B cell (primary cell): ENCODE measurements around the gene GAD2. TPM values are rescaled to one million over a fixed set of nuclear protein-coding genes. Genes with fewer than 3 reads are reported as not detected.

Experiments used
- ATAC-seq: fragments of 200-7000 bp; cut with Tn5 transposase; one replicate; pipeline ENCODE4 v1.10.0; 2021; ENCODE audit warnings: low read depth, mild to moderate bottlenecking, moderate number of reproducible peaks, moderate library complexity
- CTCF ChIA-PET: fragments of 350-600 bp; sonication (Branson Sonifier 250); formaldehyde crosslinking; loops from one replicate; lab custom pipeline; 2021; ENCODE audit warnings: antibody characterized with exemption, inconsistent platforms; lab: Charles Lee
- POLR2A ChIA-PET: fragments of 350-600 bp; sonication (Branson Sonifier 250); formaldehyde crosslinking; loops from one replicate; lab custom pipeline; 2021; ENCODE audit warnings: antibody characterized with exemption; lab: Charles Lee
- DNase-seq: peaks from one replicate; pipeline ENCODE4 v3.0.0; 2013
- H2AFZ ChIP-seq: 2 replicates; pipeline ENCODE4 v1.6.1; 2012; ENCODE audit warnings: mild to moderate bottlenecking, low read depth, low read length; ENCODE audit not compliant: insufficient read depth, poor library complexity, severe bottlenecking
- H3K27ac ChIP-seq, 2 donors: 1 replicate in 1 of 2; 2 replicates in 1 of 2; pipeline ENCODE4 v1.5.1; 2012 to 2013; ENCODE audit warnings: low read length in 2 of 2, mild to moderate bottlenecking in 2 of 2, moderate library complexity in 1 of 2
- H3K27me3 ChIP-seq, 4 experiments: fragments of 200-600 bp in 1 of 4; sonication (generic) in 1 of 4; replicated peaks in 1 of 4; 1 replicate in 2 of 4; 2 replicates in 2 of 4; pipeline versions ENCODE4 v1.6.1 to v1.7.0; 2013 to 2016; ENCODE audit warnings: low read length in 3 of 4, mild to moderate bottlenecking in 2 of 4, mixed read lengths in 1 of 4, moderate library complexity in 1 of 4; ENCODE audit not compliant: insufficient read depth in 4 of 4, control insufficient read depth in 3 of 4; ENCODE audit errors: control extremely low read depth in 1 of 4
- H3K36me3 ChIP-seq, 2 experiments: replicated peaks in 1 of 2; 1 replicate in 1 of 2; 2 replicates in 1 of 2; pipeline versions ENCODE4 v1.6.1 to v1.7.1; 2013; ENCODE audit warnings: low read length in 1 of 2; ENCODE audit not compliant: insufficient read depth in 2 of 2, control insufficient read depth in 1 of 2; ENCODE audit errors: control extremely low read depth in 1 of 2, extremely low read depth in 1 of 2
- H3K4me1 ChIP-seq, 2 donors: fragments of 200-600 bp in 1 of 2; sonication (generic) in 1 of 2; 1 replicate in 1 of 2; 2 replicates in 1 of 2; pipeline versions ENCODE4 v1.5.1 to v1.6.1; 2013 to 2017; ENCODE audit warnings: low read length in 2 of 2; ENCODE audit not compliant: control insufficient read depth in 2 of 2, insufficient read depth in 2 of 2
- H3K4me2 ChIP-seq: replicated peaks from 2 replicates; pipeline ENCODE3; 2012; ENCODE audit warnings: mild to moderate bottlenecking, low read depth, low read length; ENCODE audit not compliant: poor library complexity, severe bottlenecking
- H3K4me3 ChIP-seq, 5 experiments: fragments of 200-600 bp in 1 of 5; sonication (generic) in 1 of 5; 1 replicate in 3 of 5; 2 replicates in 2 of 5; pipeline versions ENCODE4 v1.5.1 to v1.7.0; 2011 to 2016; ENCODE audit warnings: low read length in 4 of 5, mild to moderate bottlenecking in 4 of 5, low read depth in 2 of 5, control low read depth in 1 of 5, moderate library complexity in 1 of 5; ENCODE audit not compliant: insufficient read depth in 1 of 5; ENCODE audit errors: control extremely low read depth in 1 of 5, extremely low read depth in 1 of 5
- H3K79me2 ChIP-seq: fragments of 200-600 bp; sonication (generic); one replicate; pipeline ENCODE4 v1.6.0; 2016; ENCODE audit warnings: low read length; ENCODE audit not compliant: control insufficient read depth, insufficient read depth
- H3K9ac ChIP-seq: fragments of 200-600 bp; sonication (generic); 2 replicates; pipeline ENCODE4 v1.6.1; 2017; ENCODE audit warnings: mild to moderate bottlenecking, low read length, moderate library complexity
- H3K9me3 ChIP-seq, 3 donors: one replicate each; pipeline versions ENCODE4 v1.6.1 to v1.7.1; 2013; ENCODE audit warnings: low read length in 2 of 3; ENCODE audit not compliant: control insufficient read depth in 2 of 3, insufficient read depth in 1 of 3; ENCODE audit errors: control extremely low read depth in 1 of 3
- H4K20me1 ChIP-seq: 2 replicates; pipeline ENCODE4 v1.6.0; 2012; ENCODE audit warnings: mild to moderate bottlenecking, low read length; ENCODE audit not compliant: insufficient read depth, control insufficient read depth, poor library complexity, severe bottlenecking
- H3K27ac Mint-ChIP-seq: one replicate; pipeline ENCODE4 v1.8.0; 2021; ENCODE audit warnings: mixed read lengths
- H3K27me3 Mint-ChIP-seq: one replicate; pipeline ENCODE4 v1.8.0; 2021; ENCODE audit warnings: mixed read lengths
- H3K4me1 Mint-ChIP-seq: one replicate; pipeline ENCODE4 v1.8.0; 2021; ENCODE audit warnings: mixed read lengths
- H3K4me3 Mint-ChIP-seq: one replicate; pipeline ENCODE4 v1.8.0; 2021; ENCODE audit warnings: mixed read lengths
- H3K9me3 Mint-ChIP-seq: one replicate; pipeline ENCODE4 v1.8.0; 2022; ENCODE audit warnings: mixed read lengths; ENCODE audit not compliant: insufficient read depth
- EZH2 ChIP-seq: IDR thresholded peaks from 2 replicates; pipeline ENCODE4 v1.6.1; 2012; ENCODE audit warnings: borderline replicate concordance, low read depth, mild to moderate bottlenecking, moderate library complexity, low read length; ENCODE audit not compliant: insufficient read depth, poor library complexity, severe bottlenecking
- WGBS: methylation state at CpG from one replicate; pipeline ENCODE4 v1.1.5; 2013; ENCODE audit warnings: missing lambda C conversion rate; ENCODE audit not compliant: insufficient coverage; 5-methylcytosine and 5-hydroxymethylcytosine counted together
- intact Hi-C: fragments of 100-400 bp; cut with micrococcal nuclease; formaldehyde crosslinking; loops from one replicate; pipeline ENCODE4 v1.10.0; 2022
- polyA plus RNA-seq: library from polyadenylated mRNA; depleted of rRNA; stranded (reverse); fragments of >200 nt; gene quantifications from 2 replicates; pipeline ENCODE4 v1.2.3, GENCODE V29; 2012
- total RNA-seq, 2 donors: library from RNA; stranded (reverse); fragments of 120-200 nt in 1 of 2; gene quantifications; 1 replicate in 1 of 2; 2 replicates in 1 of 2; pipeline versions ENCODE4 v1.2.3 to v1.2.4, GENCODE V29; 2013 to 2022
- TF ChIP-seq, protein P1 (sequence below): fragments of 200-600 bp; IDR thresholded peaks from one replicate; pipeline ENCODE4 v1.8.0; 2022; ENCODE audit warnings: antibody characterized with exemption, mild to moderate bottlenecking

Gene GAD2
- total and polyA plus RNA-seq, 2 donors (not counting 1 experiment from before 2014, with no cell fraction given), result not detected

DNA sequence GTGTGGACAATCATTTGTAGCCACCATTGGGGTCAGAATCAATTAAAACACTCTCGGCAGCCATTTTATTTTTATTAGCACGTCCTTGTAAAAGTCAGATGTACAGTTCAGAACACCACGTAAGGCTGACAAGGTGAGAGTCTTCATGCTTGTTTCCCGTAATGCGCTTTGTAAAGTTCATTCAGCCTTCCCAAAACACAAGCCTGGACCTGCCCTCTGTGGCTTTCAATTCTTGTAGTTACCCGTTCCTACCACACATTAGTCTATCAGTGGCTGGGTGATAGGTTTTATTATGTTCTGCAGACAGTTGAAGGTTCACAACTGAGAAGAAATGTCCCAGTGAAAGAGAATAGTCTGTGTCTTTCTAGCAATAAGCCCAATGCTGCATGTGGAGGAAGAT lies 35.4 kb downstream of the GAD2 start:
- H3K4me1 Mint-ChIP-seq, result no peaks in the 10 kb centered on the region
- Histone ChIP-seq H3K9me3 (no peaks in the 10 kb centered on the region), H3K27me3 (no peaks in the 10 kb centered on the region), H3K79me2 (no peaks in the 10 kb centered on the region), H3K27ac (no peak overlapping the region), H3K4me2 (no peak overlapping the region), H3K4me1 (no peaks in the 10 kb centered on the region), H3K9ac (no peak overlapping the region), H2AFZ (no peak overlapping the region), H3K4me3 (no peak overlapping the region), H3K36me3 (no peaks in the 10 kb centered on the region), H4K20me1 (no peaks in the 10 kb centered on the region)
- no peaks in the 10 kb centered on the region for H3K9me3 Mint-ChIP-seq
- no peak overlapping the region for H3K4me3 Mint-ChIP-seq
- no peak for DNase-seq
- CTCF ChIA-PET, result no interaction called here
- no peak overlapping the region for H3K27ac Mint-ChIP-seq
- no peak for TF ChIP-seq EZH2
- TF ChIP-seq, protein P1, sequence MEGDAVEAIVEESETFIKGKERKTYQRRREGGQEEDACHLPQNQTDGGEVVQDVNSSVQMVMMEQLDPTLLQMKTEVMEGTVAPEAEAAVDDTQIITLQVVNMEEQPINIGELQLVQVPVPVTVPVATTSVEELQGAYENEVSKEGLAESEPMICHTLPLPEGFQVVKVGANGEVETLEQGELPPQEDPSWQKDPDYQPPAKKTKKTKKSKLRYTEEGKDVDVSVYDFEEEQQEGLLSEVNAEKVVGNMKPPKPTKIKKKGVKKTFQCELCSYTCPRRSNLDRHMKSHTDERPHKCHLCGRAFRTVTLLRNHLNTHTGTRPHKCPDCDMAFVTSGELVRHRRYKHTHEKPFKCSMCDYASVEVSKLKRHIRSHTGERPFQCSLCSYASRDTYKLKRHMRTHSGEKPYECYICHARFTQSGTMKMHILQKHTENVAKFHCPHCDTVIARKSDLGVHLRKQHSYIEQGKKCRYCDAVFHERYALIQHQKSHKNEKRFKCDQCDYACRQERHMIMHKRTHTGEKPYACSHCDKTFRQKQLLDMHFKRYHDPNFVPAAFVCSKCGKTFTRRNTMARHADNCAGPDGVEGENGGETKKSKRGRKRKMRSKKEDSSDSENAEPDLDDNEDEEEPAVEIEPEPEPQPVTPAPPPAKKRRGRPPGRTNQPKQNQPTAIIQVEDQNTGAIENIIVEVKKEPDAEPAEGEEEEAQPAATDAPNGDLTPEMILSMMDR, result no peak
- POLR2A ChIA-PET, result no interaction called here
- ATAC-seq, result no peak
- 96% methylated on average over 5 of the region's 6 CpGs for WGBS
- intact Hi-C loops, result no loop called here
- peaks cover 16% of the 10 kb centered on the region for H3K27me3 Mint-ChIP-seq

DNA sequence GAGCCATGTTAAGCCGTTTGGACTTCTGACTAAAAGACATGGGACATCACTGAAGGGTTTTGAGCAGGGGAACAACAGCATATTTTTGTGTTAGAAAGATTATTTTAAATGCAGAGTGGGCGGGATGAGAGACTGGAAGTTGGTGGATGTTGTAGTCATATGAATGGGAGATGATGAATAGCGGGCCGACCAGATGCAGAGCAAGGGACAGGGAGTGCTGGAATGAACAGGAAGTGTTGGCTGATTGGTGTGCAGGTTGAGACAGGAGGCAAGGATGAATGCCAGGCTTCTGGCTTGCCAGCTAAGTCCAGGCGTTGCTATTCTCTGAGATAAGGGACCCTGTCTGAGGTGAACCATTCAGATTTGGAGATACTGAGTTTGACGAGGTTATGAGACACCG lies 38.0 kb downstream of the GAD2 start:
- Histone ChIP-seq H3K4me1 (no peaks in the 10 kb centered on the region), H3K36me3 (no peaks in the 10 kb centered on the region), H3K79me2 (no peaks in the 10 kb centered on the region), H4K20me1 (no peaks in the 10 kb centered on the region), H3K9me3 (no peaks in the 10 kb centered on the region), H2AFZ (no peak overlapping the region), H3K4me2 (no peak overlapping the region), H3K4me3 (no peak overlapping the region), H3K9ac (no peak overlapping the region), H3K27ac (no peak overlapping the region), H3K27me3 (peaks cover 0 to 3% (median 0%) of the 10 kb centered on the region in 4 experiments)
- TF ChIP-seq, protein P1, result no peak
- no peak for TF ChIP-seq EZH2
- DNase-seq, result no peak
- Mint-ChIP-seq H3K27me3 (peaks cover 22% of the 10 kb centered on the region), H3K4me1 (no peaks in the 10 kb centered on the region), H3K27ac (no peak overlapping the region), H3K9me3 (no peaks in the 10 kb centered on the region), H3K4me3 (no peak overlapping the region)
- ATAC-seq, result no peak
- POLR2A ChIA-PET, result no interaction called here
- CTCF ChIA-PET, result no interaction called here
- intact Hi-C loops, result no loop called here
- WGBS, result 88% methylated on average over 7 of the region's 7 CpGs
